Psoas muscle (tissue), 8 donors: ENCODE results near the gene FAM163B. TPM values are rescaled to one million over a fixed set of nuclear protein-coding genes. Genes with fewer than 3 reads are reported as not detected.

Experiments used
- ATAC-seq, 4 donors: fragments of 200-7000 bp; cut with Tn5 transposase; one replicate each; pipeline ENCODE4 v1.9.1; 2020; ENCODE audit warnings: moderate library complexity in 3 of 4, mild to moderate bottlenecking in 2 of 4
- DNase-seq, 2 donors: peaks; one replicate each; pipeline ENCODE4 v3.0.0-alpha.2; 2020
- H3K27ac ChIP-seq: fragments of 200-600 bp; one replicate; pipeline ENCODE4 v1.8.0; 2022
- H3K27me3 ChIP-seq, 3 donors: fragments of 200-600 bp in 1 of 3; one replicate each; pipeline versions ENCODE4 v1.6.1 to v1.8.0; 2013 to 2022; ENCODE audit warnings: low read length in 2 of 3, mild to moderate bottlenecking in 2 of 3, moderate library complexity in 1 of 3; ENCODE audit not compliant: insufficient read depth in 3 of 3
- H3K36me3 ChIP-seq, 2 donors: fragments of 200-600 bp in 1 of 2; one replicate each; pipeline versions ENCODE4 v1.6.1 to v1.8.0; 2013 to 2022; ENCODE audit warnings: low read depth in 1 of 2, mild to moderate bottlenecking in 1 of 2, moderate library complexity in 1 of 2; ENCODE audit not compliant: insufficient read depth in 1 of 2
- H3K4me1 ChIP-seq: fragments of 200-600 bp; one replicate; pipeline ENCODE4 v1.8.0; 2022
- H3K4me3 ChIP-seq: fragments of 200-600 bp; one replicate; pipeline ENCODE4 v1.8.0; 2022; ENCODE audit warnings: mild to moderate bottlenecking
- H3K9me3 ChIP-seq: fragments of 200-600 bp; one replicate; pipeline ENCODE4 v1.8.0; 2022
- WGBS, 3 donors: extraction: QIAGEN DNeasy Blood & Tissue Kit; methylation state at CpG; one replicate each; pipeline versions ENCODE4 v1.1.6 to v1.1.7; 2013; 5-methylcytosine and 5-hydroxymethylcytosine counted together
- intact Hi-C, 2 donors: fragments of 100-400 bp; cut with DNase I; formaldehyde crosslinking; loops; one replicate each; pipeline versions ENCODE4 v1.11.0 to v1.14.2; 2022
- polyA plus RNA-seq, 3 donors: library from polyadenylated mRNA; stranded (reverse); fragments of 200-250 nt; gene quantifications; one replicate each; pipeline ENCODE4 v1.2.3, GENCODE V29; 2013
- total RNA-seq, 4 donors: library from RNA; stranded (reverse); fragmentation: NEBNext Ultra II Directional in 2 of 4; extraction: Animal tissue kit (Norgen Biotek cat#: 25700) in 2 of 4; gene quantifications; one replicate each; pipeline versions ENCODE4 v1.2.1 to v1.2.4, GENCODE V29; 2021 to 2023
- TF ChIP-seq, protein P1 (sequence below): fragments of 200-600 bp; IDR thresholded peaks from one replicate; pipeline ENCODE4 v1.8.0; 2022; ENCODE audit warnings: antibody characterized with exemption
- donor health status: healthy with polysubstance abuse.
- donor health status: DM: no; HTN: no; CAD: no; lungs with moderate emphysema.
- donor health status: Bipolar disorder and iron deficiency.
- donor health status: healthy.
- donor health status: DM: yes; HTN: yes; CAD: no.
- donor health status: DM: no; HTN: no; CAD: no.
- donor health status: DM: no; HTN: no; CAD: no.
- donor health status: DM: yes; HTN: yes; CAD: no.

FAM163B gene
- total and polyA plus RNA-seq, 7 donors: not detected

DNA sequence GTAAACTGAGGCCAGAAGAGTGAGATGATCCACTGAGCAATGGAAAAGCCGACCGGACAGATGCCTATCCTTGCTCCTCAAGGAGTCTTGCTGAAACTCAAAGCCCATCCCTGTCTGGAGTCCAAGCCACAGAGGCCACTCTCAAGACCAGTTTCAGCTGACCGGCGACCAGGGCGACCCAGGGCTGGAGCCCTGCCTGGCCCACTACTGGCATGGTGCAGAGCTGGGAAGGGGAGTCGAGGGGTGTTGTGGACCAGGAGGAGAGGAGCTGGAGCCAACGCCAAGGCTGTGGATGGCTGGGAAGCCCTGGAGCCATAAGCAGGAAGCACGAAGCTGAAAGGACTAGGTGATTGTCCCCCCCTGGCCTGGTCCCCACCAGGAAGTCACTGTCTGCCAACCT lies 22.1 kb downstream of the FAM163B start:
- DNase-seq (peak in 1 of 2 donors; percentile 26), ATAC-seq (no peak)
- WGBS, 3 donors: 81 to 84% (median 82%) methylated on average over 8 of the region's 8 CpGs
- Histone ChIP-seq H3K36me3 (no peaks in the 10 kb centered on the region), H3K27ac (no peak overlapping the region), H3K9me3 (no peaks in the 10 kb centered on the region), H3K4me3 (no peak overlapping the region), H3K27me3 (peaks cover 0 to 60% (median 19%) of the 10 kb centered on the region in 3 donors), H3K4me1 (peaks cover 3% of the 10 kb centered on the region)
- intact Hi-C loops: no loop called here
- TF ChIP-seq, protein P1, sequence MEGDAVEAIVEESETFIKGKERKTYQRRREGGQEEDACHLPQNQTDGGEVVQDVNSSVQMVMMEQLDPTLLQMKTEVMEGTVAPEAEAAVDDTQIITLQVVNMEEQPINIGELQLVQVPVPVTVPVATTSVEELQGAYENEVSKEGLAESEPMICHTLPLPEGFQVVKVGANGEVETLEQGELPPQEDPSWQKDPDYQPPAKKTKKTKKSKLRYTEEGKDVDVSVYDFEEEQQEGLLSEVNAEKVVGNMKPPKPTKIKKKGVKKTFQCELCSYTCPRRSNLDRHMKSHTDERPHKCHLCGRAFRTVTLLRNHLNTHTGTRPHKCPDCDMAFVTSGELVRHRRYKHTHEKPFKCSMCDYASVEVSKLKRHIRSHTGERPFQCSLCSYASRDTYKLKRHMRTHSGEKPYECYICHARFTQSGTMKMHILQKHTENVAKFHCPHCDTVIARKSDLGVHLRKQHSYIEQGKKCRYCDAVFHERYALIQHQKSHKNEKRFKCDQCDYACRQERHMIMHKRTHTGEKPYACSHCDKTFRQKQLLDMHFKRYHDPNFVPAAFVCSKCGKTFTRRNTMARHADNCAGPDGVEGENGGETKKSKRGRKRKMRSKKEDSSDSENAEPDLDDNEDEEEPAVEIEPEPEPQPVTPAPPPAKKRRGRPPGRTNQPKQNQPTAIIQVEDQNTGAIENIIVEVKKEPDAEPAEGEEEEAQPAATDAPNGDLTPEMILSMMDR: no peak

DNA sequence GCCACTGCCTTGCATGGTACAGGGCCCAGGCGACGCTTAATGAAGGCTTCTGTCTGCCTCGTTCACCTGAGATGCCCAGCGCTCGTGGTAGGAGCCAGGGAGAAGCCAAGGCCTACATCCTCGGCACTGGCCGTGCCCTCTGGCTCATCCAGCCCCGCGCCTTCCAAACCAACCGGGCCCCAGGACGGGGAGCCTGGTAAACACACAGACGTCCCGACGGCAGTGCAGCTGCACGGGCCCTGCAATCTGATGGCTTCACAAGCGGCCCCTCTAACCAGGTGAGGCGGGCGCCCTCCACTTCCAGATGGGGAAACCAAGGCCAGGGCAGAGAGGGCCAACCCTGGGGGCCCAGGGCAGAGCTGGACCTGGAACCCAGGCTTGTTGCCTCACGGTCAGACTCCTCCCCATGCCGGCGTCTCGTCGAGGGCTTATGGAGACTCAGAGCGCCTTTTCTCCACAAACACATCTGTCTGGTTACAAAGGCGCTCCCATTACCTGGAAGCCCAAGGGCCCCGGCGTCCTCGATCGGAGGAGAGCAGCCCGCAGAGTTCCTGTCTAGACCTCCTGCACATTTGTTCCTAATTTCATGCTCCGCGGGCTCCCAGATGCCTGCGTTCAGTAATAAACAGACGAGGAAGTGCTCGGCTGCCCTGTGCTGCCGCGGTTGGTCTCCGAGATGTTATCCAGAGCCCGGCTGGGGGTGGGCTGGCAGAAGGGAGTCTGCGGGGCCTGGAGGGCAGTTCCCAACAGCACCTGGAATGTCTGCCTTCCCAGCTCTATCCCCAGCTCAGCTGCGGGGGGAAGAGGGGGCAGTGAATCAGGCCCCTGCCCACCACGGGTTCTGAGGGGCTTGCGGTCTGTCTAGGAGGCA lies 23.5 kb downstream of the FAM163B start:
- H3K4me1 ChIP-seq: peaks cover 3% of the 10 kb centered on the region
- intact Hi-C loops: no loop called here
- ATAC-seq (no peak), DNase-seq (no peak)
- peaks cover 0 to 69% (median 19%) of the 10 kb centered on the region in 3 donors for H3K27me3 ChIP-seq
- H3K27ac ChIP-seq: no peak overlapping the region
- WGBS, 3 donors: 10 to 15% (median 11%) methylated on average over 43 of the region's 43 CpGs
- TF ChIP-seq, protein P1: no peak
- no peaks in the 10 kb centered on the region for H3K36me3 ChIP-seq
- no peaks in the 10 kb centered on the region for H3K9me3 ChIP-seq
- H3K4me3 ChIP-seq: no peak overlapping the region

GRCh38 chr9:133584559-133585476 lies 24.4 kb downstream of the FAM163B start:
- Histone ChIP-seq H3K36me3 (no peaks in the 10 kb centered on the region), H3K4me1 (peaks cover 3% of the 10 kb centered on the region), H3K27ac (no peak overlapping the region), H3K9me3 (no peaks in the 10 kb centered on the region), H3K4me3 (no peak overlapping the region), H3K27me3 (peaks cover 0 to 66% (median 19%) of the 10 kb centered on the region in 3 donors)
- ATAC-seq: no peak
- TF ChIP-seq, protein P1: no peak
- 8 to 10% (median 8%) methylated on average over 26 to 28 of the region's 28 CpGs for WGBS, 3 donors
- intact Hi-C loops: no loop called here
- no peak for DNase-seq

GRCh38 chr9:133584167-133584558 lies 25.0 kb downstream of the FAM163B start:
- H3K4me1 ChIP-seq: peaks cover 3% of the 10 kb centered on the region
- TF ChIP-seq, protein P1: no peak
- H3K27ac ChIP-seq: no peak overlapping the region
- ATAC-seq (no peak), DNase-seq (no peak)
- intact Hi-C loops: no loop called here
- no peak overlapping the region for H3K4me3 ChIP-seq
- H3K27me3 ChIP-seq: peaks cover 0 to 66% (median 19%) of the 10 kb centered on the region in 3 donors
- WGBS, 3 donors: 77 to 85% (median 81%) methylated on average over 5 of the region's 5 CpGs
- H3K9me3 ChIP-seq: no peaks in the 10 kb centered on the region
- no peaks in the 10 kb centered on the region for H3K36me3 ChIP-seq
